NCI-H2227 treated with DMSO at 0.1 percent for 48 hours (cell line): Measurements from ENCODE around the gene CLEC5A.
"Not testable (repeated sequence)": the region's sequence is repeated elsewhere in the genome, so short reads cannot be mapped to it uniquely, and the experiment has no call there.

Experiments
- DNase-seq: peaks from one replicate; lab custom pipeline; 2025; lab: John Stamatoyannopoulos, UW

CLEC5A gene

GRCh38 chr7:141946796-141947195 is at the start of gene CLEC5A:
Gene CLEC5A, minus strand, starts transcription at chr7:141946974. Its CDS starts 682 bp downstream, at chr7:141946292.
- DNase-seq: no peak

GRCh38 chr7:141993354-141993753 is 46.6 kb upstream of the CLEC5A start:
- DNase-seq: no peak

GRCh38 chr7:141992688-141993087 is 45.9 kb upstream of the CLEC5A start:
- no peak for DNase-seq

- DNase-seq: no peak
These were observed 45.4 kb upstream of the CLEC5A start for GRCh38 chr7:141992156-141992555.

GRCh38 chr7:141991140-141991539 is 44.4 kb upstream of the CLEC5A start:
- no peak for DNase-seq

- DNase-seq: no peak
These were observed 43.4 kb upstream of the CLEC5A start for GRCh38 chr7:141990011-141990725.

- DNase-seq: not testable (repeated sequence)
These were observed 41.0 kb upstream of the CLEC5A start for GRCh38 chr7:141987803-141988202.

- no peak for DNase-seq
These were observed 40.1 kb upstream of the CLEC5A start for GRCh38 chr7:141986923-141987322.

GRCh38 chr7:141985926-141986325 is 39.2 kb upstream of the CLEC5A start:
- not testable (repeated sequence) for DNase-seq

- DNase-seq: no peak
These were observed 32.8 kb upstream of the CLEC5A start for GRCh38 chr7:141979568-141979967.

- DNase-seq: no peak
These were observed 31.6 kb upstream of the CLEC5A start for GRCh38 chr7:141978351-141978750.

GRCh38 chr7:141976524-141977245 is 29.9 kb upstream of the CLEC5A start:
- no peak for DNase-seq

GRCh38 chr7:141975806-141976523 is 29.2 kb upstream of the CLEC5A start:
- DNase-seq: peak; percentile 9

- DNase-seq: no peak
These were observed 28.1 kb upstream of the CLEC5A start for GRCh38 chr7:141974831-141975230.

- DNase-seq: no peak
These were observed 26.9 kb upstream of the CLEC5A start, which contains the start of gene TAS2R38 for GRCh38 chr7:141973673-141974072. Gene TAS2R38, minus strand, starts transcription at chr7:141973773. Its CDS starts 84 bp downstream, at chr7:141973689.

GRCh38 chr7:141960687-141961422 is 14.1 kb upstream of the CLEC5A start:
- no peak for DNase-seq

- no peak for DNase-seq
These were observed 9.3 kb upstream of the CLEC5A start for GRCh38 chr7:141956084-141956483.

- DNase-seq: no peak
These were observed 7.6 kb upstream of the CLEC5A start for GRCh38 chr7:141954334-141954733.

- DNase-seq: no peak
These were observed 5.7 kb upstream of the CLEC5A start for GRCh38 chr7:141952461-141952860.

GRCh38 chr7:141950806-141951205 is 4.0 kb upstream of the CLEC5A start:
- DNase-seq: no peak

- DNase-seq: no peak
These were observed 3.1 kb upstream of the CLEC5A start for GRCh38 chr7:141949911-141950310.

- DNase-seq: no peak
These were observed 2.7 kb upstream of the CLEC5A start for GRCh38 chr7:141949451-141949850.
